H4 (cell line): ENCODE data around the gene PEX26. TPM values are rescaled to one million over a fixed set of nuclear protein-coding genes. Genes with fewer than 3 reads are reported as not detected.
"Not testable (repeated sequence)": the region's sequence is repeated elsewhere in the genome, so short reads cannot be mapped to it uniquely, and the experiment has no call there.

Source experiments
- DNase-seq: peaks from one replicate; pipeline ENCODE4 v3.0.0-alpha.2; 2015; ENCODE audit warnings: low spot score
- total RNA-seq: library from RNA; depleted of rRNA; stranded (reverse); fragments of >200 nt; shearing (Covaris generic); gene quantifications from 2 replicates; pipeline ENCODE4 v1.2.3, GENCODE V29; 2014

PEX26 gene
- total RNA-seq, 1 experiment from 2014 or later = 8.5 TPM

DNA sequence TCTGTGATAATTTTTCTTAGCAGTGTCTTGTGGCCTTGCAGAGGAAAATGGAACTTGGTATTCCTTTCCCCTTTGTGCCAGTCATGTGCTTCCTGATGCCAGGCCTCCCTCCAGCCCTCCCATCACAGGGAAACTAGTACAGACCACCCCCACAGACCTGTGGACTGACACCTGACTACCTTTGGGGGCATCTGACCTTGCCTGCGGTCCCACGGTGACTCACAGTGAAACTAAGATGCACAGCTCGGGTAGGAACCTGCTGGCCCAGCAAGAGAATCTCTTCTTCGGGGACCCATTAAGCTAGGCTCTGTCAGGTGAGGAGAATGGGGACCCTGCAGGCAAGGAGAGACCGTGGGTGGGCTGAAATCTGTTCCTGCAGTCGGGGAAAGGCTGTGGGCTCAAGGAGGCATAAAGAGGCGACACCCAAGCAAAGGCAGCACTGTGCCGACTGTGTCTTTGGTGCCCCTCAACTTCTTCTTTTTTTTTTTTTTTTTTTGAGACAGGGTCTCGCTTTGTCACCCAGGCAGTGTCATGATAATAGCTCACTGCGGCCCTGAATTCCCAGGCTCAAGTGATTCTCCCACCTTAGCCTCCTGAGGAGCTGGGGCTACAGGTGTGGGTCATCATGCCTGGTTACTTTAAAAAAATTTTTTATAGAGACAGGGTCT lies 20.8 kb upstream of the PEX26 start:
- no peak for DNase-seq

DNA sequence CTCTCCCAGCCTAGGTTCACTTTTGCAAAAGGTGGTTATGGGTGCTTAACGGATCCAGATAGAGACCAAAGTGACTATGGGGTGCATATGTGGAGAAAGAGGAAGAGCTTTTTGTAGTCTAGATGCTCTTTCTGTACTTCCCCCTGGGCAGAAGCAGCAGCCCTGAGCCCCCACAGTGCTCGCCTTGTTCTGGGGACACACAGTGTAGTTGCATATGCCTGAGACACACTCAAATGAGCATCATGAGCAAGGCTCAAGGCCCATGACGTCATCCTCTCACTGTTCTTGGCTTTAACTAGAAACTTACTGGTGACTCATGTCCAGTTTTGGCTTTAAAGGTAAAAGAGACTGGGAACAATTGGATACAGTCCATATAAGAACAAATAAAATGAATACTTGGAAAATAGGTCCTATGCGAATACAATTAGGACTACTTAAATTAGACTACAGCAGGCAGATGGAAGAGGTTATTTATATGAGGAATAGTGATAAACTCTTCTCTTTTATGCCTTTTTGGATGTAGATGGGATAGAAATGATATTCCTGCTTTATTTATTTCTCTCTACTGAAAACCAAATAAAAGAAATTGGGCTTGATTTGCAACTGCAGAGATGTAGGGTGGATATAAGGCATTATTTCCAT lies 20.1 kb upstream of the PEX26 start:
- DNase-seq = peak; percentile 93

DNA sequence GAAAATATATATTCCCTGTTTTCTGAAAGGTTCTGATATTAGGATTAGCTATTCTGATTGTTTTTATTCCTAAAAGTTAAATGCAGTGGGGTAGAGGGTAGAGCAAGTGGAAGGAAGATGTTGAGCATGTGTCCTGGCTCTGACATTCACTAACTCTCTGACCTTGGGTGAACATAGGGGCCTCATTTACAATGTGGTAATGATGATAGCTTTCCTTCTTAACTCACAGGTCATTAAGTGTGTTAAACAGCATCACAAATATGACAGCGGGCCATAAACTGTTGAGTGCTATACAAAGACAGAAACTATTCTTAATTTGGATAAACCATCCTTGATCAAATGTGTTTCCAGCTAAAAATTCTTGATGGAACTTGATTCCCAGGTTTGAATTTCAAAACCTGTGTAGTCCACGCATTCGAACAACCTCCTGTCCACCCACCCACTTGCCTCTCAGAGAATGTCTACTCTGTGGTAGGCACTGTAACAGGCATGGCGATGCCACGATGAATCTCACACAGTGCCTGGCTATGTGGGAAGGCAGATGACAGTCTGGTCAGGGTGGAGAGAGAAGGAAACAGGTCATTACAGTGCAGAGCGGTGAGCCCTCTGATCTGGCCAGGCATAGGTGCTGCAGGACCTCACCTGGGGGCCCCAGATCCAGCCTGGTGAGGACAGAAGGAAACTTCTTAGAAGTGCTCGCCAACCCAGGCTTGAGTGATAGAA lies 19.3 kb upstream of the PEX26 start:
- no peak for DNase-seq

GRCh38 chr22:18059094-18059417 lies 18.7 kb upstream of the PEX26 start:
- DNase-seq = no peak

DNA sequence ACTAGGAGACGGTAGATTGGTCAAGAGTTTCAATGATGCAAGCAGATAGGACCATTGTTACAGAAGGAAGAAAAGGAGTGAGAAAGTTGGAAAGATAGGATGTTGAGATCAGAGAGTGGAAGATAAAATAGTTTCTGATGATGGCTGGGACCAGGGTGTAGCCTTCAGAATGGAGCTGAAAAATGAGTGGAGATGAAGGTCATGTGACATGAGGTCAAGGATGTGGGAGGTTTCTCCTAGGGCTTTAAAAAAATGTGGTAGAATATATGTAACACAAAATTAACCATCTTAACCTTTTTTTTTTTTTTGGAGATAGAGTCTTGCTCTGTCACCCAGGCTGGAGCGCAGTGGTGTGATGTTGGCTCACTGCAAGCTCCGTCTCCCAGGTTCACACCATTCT lies 18.3 kb upstream of the PEX26 start:
- DNase-seq = no peak

GRCh38 chr22:18059991-18060390 lies 17.8 kb upstream of the PEX26 start:
- DNase-seq = no peak

GRCh38 chr22:18060646-18061620 lies 16.9 kb upstream of the PEX26 start:
- no peak for DNase-seq

DNA sequence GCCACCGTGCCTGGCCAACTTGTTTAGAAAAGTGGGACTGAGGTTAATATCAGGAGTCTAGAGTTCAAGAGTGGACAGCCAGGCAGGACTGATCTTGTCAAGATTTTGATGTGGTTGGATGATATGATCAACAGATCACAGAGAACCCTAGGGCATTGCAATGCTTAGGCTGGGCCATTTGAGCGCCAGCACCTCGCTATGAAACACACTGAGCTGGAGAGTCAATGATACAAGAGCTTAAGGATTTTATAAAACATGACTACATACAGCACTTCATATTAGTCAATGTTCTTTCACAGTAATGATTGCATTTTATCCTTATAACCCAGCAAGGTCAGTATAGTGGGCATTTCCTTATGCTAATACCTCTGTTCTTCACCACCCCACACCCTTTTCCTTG lies 15.4 kb upstream of the PEX26 start:
- no peak for DNase-seq

DNA sequence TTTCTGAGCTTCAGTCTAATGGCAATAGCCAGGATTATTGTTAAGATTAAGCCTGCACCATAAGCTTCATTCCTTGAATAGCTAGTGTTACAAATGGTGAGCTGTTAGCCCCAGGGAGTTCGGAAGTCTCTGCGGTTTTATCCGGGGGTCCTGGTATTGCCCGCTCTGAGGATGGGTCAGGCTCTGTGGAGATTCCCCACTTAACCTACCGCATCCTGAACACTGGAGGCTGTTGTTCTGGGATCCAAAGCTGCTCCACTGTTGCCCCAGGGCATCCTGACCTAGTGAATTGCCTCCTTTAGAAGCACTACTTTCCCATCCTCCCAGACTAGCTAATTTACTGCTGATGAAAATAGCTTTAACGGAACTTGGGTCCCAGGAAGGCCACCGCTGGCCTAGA lies 14.5 kb upstream of the PEX26 start:
- DNase-seq = no peak

- DNase-seq = not testable (repeated sequence)
These were observed 14.1 kb upstream of the PEX26 start for GRCh38 chr22:18063715-18064114.

DNA sequence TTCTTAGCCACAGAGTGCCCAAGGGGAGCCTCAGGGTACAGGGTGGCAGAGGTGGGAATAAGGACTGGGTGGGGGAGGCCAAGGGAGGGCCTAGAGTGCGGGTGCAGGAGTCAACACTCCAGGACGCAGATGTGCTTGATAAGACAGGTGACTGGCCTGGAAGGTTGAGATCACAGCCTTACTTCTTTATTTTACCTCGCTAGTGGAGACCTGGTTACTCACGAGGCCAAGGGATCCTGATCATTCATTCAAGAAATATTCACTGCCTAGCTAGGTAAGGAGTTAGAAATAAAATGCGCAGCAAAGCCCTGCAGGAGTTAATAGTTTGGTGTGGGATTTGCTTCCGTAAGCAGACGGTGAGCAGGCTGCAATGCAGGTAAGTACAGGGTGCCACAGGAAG lies 13.2 kb upstream of the PEX26 start:
- DNase-seq = no peak

DNA sequence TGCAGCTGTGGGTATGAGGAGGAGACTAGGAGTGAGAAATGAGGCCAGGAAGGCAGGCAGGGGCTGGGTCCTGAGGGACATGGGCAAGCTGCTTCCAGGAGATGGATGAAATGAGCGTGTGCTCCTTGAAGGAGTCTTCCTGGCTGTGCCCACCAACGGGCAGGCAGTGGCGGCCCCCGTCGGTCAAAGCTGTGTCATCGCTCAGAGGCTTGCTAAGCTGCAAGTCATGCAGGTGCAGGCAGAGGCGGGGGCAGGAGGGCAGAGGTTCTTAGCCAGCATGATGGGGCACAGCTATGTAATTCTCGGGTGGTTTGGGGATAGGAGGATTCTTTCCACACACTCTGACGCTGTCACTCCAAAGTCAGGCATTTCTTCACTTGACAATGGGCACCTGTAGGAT lies 12.5 kb upstream of the PEX26 start:
- DNase-seq = no peak

DNA sequence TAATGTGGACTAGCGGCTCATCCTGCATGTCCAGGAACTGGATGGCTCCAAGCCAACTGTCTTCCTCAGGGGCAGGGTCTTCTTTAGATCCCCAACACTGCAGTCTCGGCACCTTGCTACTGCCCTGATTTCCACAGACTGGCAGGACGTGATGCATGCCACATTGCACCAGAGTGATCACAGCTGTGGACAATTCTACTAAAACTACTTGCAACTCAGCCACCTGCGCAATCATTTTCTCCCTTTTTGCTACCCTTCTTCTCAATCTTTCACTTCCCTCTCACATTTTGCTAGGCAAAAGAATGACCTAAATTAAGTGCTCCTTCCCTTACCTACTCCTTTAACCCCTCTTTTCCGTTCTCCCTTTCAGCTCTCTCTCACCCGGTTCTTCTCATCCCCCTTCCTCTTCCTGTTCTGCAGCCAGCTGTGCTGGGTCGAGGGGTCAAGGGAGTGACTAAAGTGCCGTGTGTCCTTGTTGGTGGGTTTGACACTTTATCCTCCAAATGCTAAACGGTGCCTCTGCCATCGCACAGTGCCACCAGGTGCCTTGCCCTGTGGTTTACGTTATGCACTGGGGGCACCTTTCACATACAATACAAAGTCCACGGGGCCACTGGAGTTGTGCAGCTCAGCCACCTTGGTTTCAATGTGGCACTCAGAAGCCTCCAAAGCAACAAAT lies 11.5 kb upstream of the PEX26 start:
- no peak for DNase-seq

DNA sequence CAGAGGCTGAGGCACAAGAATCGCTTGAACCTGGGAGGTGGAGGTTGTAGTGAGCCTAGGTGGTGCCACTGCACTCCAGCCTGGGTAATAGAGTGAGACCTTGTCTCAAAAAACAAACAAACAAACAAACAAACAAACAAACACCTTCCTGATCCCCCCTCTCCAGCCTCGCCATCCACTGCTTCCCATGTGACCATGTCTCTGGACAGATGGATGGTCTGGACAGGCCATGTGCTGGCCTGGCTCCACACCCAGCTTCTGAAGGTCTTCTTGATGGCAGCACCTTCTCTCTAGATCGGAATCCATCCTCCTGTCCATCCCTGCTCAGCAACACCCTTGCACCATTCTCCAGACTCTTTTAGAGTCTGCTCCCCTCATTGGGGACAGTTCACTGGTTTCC lies 10.7 kb upstream of the PEX26 start:
- DNase-seq = no peak

DNA sequence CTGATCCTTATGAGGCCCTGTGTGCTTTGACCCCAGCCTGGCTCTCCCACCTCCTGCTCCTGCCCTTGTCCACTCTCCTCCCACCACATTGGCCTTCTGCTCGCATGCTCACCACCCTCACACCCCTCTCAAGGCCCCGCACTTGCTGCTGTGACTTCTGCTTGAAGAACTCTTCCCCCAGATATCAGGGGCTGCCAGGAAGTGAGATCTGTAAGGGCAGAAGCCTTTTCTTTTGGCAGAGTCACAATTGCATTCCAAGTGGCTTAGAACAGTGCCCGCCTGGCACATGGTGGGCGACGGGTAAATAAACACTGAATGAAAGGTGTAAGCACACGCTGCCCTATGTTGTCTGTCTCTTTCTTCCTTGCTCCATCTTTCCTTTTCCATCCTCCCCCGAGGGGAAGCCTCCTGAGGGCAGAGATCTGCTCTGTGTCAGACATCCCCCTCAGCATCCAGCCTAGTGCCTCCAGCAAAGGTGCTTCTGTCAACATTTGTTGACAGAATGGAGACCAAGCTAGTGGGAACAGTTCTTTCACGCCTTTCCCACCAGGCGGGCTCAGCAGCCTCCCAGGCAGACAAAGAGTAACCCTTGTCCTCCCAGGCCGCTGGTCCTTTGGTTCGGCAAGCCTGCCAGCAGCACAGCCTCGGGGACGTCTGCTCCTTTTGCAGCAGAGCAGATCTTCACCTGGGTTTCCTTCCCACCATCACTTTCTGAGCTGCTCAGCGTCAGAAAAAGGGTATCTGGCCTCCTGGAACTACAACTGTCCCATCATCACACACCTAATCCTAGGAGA lies 10.0 kb upstream of the PEX26 start:
- DNase-seq = no peak

GRCh38 chr22:18068381-18068988 lies 9.3 kb upstream of the PEX26 start:
- no peak for DNase-seq

- DNase-seq = no peak
These were observed 8.7 kb upstream of the PEX26 start for GRCh38 chr22:18069041-18069440.

- no peak for DNase-seq
These were observed 7.7 kb upstream of the PEX26 start for GRCh38 chr22:18070041-18070440.

DNA sequence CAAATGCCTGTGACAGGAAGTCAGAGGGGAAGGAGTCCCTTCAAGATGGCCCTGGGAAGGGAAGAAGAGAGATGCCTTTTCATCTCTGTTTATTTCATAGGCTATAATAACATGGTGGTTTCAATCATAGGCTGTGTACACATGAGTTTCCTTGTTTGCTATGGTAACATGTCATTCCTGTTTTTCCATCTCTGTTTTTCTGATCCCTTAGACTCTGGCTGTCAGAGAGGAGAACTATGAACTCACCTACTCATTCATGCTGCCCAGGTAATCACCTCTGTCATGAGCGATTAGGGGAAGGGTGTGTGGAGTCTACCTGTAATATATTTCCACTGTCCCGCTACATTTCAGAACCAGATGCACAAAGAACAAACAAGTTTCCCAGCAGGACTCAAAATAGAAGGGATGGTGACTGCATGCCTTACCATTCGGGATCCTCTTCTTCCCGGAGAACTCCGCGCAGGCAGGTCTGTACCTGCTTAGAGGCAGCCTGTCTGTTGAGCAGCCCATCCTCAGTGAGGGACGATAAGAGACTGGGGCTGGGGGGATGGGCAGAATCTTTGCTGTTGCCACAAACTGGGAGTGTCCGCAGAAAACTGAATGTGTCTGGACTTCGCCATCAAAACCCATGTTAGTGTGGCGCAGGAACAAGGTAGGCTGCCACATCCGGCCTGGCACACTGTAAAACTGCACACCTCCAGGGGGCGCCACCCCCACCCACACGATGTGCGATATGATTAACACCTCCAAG lies 7.1 kb upstream of the PEX26 start:
- DNase-seq = no peak
